Uterus (tissue), 2 donors: ENCODE results near the gene TRMT2B.

Source experiments
- POLR2A ChIP-seq, 2 donors: fragments of 450-650 bp; IDR thresholded peaks; one replicate each; pipeline ENCODE4 v1.6.1; 2016; ENCODE audit warnings: antibody characterized with exemption in 2 of 2, mild to moderate bottlenecking in 1 of 2, moderate library complexity in 1 of 2
- TF ChIP-seq, protein P1 (sequence below), 4 experiments: fragments of 200-600 bp in 2 of 4; fragments of 450-650 bp in 2 of 4; sonication (generic) in 2 of 4; IDR thresholded peaks; one replicate each; pipeline ENCODE4 v1.5.1; 2016 to 2019; ENCODE audit warnings: antibody characterized with exemption in 4 of 4, mild to moderate bottlenecking in 2 of 4, moderate library complexity in 1 of 4

DNA sequence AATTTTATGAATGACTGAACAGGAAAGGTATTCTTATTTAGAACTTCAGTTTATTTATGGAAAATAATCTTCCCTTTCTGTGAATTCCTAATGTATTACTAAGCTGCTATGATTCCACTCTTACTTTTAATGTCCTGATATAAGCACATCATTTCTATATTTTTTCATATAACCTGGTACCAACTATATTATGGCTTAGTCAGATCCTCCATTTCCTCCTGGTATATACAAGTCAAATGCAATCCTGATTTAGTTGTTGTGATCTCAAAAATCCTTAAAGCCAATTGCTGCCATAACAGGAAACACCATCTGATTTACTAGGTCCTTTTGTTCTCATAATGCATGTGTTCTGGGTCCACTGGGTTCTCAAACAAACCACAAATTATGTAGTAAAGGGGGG, 26.8 kb downstream of the TRMT2B start:
- TF ChIP-seq, protein P1, sequence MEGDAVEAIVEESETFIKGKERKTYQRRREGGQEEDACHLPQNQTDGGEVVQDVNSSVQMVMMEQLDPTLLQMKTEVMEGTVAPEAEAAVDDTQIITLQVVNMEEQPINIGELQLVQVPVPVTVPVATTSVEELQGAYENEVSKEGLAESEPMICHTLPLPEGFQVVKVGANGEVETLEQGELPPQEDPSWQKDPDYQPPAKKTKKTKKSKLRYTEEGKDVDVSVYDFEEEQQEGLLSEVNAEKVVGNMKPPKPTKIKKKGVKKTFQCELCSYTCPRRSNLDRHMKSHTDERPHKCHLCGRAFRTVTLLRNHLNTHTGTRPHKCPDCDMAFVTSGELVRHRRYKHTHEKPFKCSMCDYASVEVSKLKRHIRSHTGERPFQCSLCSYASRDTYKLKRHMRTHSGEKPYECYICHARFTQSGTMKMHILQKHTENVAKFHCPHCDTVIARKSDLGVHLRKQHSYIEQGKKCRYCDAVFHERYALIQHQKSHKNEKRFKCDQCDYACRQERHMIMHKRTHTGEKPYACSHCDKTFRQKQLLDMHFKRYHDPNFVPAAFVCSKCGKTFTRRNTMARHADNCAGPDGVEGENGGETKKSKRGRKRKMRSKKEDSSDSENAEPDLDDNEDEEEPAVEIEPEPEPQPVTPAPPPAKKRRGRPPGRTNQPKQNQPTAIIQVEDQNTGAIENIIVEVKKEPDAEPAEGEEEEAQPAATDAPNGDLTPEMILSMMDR (IDR thresholded peaks at IDR 0.05): no peak
- no peak for TF ChIP-seq POLR2A (IDR thresholded peaks at IDR 0.05)
